Measurements from ENCODE around the gene ZNF385B. TPM values are rescaled to one million over a fixed set of nuclear protein-coding genes. Genes with fewer than 3 reads are reported as not detected.

Gene ZNF385B
- total and polyA plus RNA-seq, 11 donors = 0.07 to 12.2 (median 2.3) TPM

- 71 to 75% (median 74%) methylated on average over 3 of the region's 3 CpGs for WGBS, 4 donors
- Histone ChIP-seq H3K27me3 (peaks cover 0 to 8% (median 0%) of the 10 kb centered on the region in 9 donors), H3K4me3 (no peak overlapping the region), H3K4me1 (no peaks in the 10 kb centered on the region), H3K36me3 (no peaks in the 10 kb centered on the region), H3K27ac (no peak overlapping the region), H3K9me3 (no peaks in the 10 kb centered on the region)
- no peak for TF ChIP-seq POLR2A (IDR thresholded peaks at IDR 0.05)
- no peak for TF ChIP-seq CTCF (IDR thresholded peaks at IDR 0.05)
- intact Hi-C loops (cut with DNase I) = no loop called here
- DNase-seq = no peak
- no peak for ATAC-seq
Observed at GRCh38 chr2:179825494-179825893, 35.9 kb downstream of the ZNF385B start.

- no peak for TF ChIP-seq CTCF (IDR thresholded peaks at IDR 0.05)
- TF ChIP-seq POLR2A (IDR thresholded peaks at IDR 0.05) = no peak
- DNase-seq = no peak
- 59 to 77% (median 71%) methylated on average over 1 of the region's 1 CpG for WGBS, 4 donors
- intact Hi-C loops (cut with DNase I) = no loop called here
- no peak for ATAC-seq
- Histone ChIP-seq H3K27me3 (peaks cover 0 to 8% (median 0%) of the 10 kb centered on the region in 9 donors), H3K4me3 (no peak overlapping the region), H3K36me3 (no peaks in the 10 kb centered on the region), H3K4me1 (no peaks in the 10 kb centered on the region), H3K9me3 (no peaks in the 10 kb centered on the region), H3K27ac (no peak overlapping the region)
Observed at GRCh38 chr2:179824961-179825360, 36.5 kb downstream of the ZNF385B start.

- WGBS, 4 donors = 76 to 91% (median 85%) methylated on average over 1 of the region's 1 CpG
- ATAC-seq (no peak), DNase-seq (no peak)
- Histone ChIP-seq H3K4me1 (no peaks in the 10 kb centered on the region), H3K27me3 (peaks cover 0 to 8% (median 0%) of the 10 kb centered on the region in 9 donors), H3K9me3 (no peaks in the 10 kb centered on the region), H3K36me3 (no peaks in the 10 kb centered on the region), H3K27ac (no peak overlapping the region), H3K4me3 (no peak overlapping the region)
- intact Hi-C loops (cut with DNase I) = no loop called here
- TF ChIP-seq CTCF (IDR thresholded peaks at IDR 0.05) (no peak), POLR2A (IDR thresholded peaks at IDR 0.05) (no peak)
Observed at GRCh38 chr2:179822540-179822939, 38.9 kb downstream of the ZNF385B start.

- 65 to 74% (median 71%) methylated on average over 8 of the region's 8 CpGs for WGBS, 4 donors
- intact Hi-C loops (cut with DNase I) = no loop called here
- H3K4me3 ChIP-seq = no peak overlapping the region
- H3K4me1 ChIP-seq = no peaks in the 10 kb centered on the region
- DNase-seq (no peak), ATAC-seq (no peak)
- H3K9me3 ChIP-seq = no peaks in the 10 kb centered on the region
- TF ChIP-seq POLR2A (IDR thresholded peaks at IDR 0.05) (no peak), CTCF (IDR thresholded peaks at IDR 0.05) (no peak)
- no peak overlapping the region for H3K27ac ChIP-seq
- H3K36me3 ChIP-seq = no peaks in the 10 kb centered on the region
- H3K27me3 ChIP-seq = no peaks in the 10 kb centered on the region
Observed at GRCh38 chr2:179818546-179818945, 42.9 kb downstream of the ZNF385B start.

All from heart left ventricle (tissue), 16 donors.